NCI-H187 treated with DMSO at 0.1 percent for 48 hours (cell line): ENCODE measurements around the gene SHCBP1L.

Source experiments
- DNase-seq: peaks from one replicate; lab custom pipeline; 2025; lab: John Stamatoyannopoulos, UW

The SHCBP1L gene

DNA sequence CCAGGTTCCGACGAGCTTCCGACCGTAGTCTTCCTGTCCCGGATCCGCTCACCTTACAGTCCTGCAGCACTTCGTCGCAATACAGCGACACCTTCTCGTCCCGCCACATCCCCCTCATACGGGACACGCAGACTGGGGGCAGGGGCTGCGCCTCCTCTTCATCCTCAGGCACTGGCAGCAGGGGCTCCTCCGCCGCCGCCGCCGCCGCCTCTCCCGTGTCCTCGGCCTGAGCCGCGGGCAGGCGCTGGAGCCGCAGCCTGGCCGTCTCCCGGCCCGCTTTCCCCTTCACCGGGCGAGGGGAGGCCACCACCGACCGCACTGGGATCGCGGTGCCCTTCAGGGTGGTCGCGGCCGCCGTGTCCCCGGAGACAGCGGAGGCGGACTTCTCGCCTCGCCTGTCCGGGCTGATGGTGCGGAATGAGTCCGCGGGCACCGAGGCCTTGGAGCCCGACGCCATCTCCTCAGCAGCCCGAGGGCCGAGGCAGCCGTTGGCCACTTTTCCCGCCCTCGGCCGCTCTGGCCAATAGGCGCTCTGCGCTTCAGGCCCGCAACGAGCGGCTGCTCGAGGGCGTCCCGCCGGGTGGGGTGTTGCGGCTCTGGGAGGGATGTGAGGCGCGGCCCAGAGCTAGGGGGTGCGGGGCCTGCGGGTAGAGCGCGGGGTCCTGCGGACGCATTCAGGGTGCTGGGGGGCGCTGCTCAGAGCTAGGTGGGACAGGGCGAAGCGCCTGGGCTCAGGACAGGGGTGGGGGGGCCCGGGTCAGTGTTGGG lies at the start of gene SHCBP1L:
SHCBP1L (minus strand) TSS at position 490 of the 768 bp plus-strand sequence; CDS start at position 457, 33 bp downstream.
- no peak for DNase-seq

DNA sequence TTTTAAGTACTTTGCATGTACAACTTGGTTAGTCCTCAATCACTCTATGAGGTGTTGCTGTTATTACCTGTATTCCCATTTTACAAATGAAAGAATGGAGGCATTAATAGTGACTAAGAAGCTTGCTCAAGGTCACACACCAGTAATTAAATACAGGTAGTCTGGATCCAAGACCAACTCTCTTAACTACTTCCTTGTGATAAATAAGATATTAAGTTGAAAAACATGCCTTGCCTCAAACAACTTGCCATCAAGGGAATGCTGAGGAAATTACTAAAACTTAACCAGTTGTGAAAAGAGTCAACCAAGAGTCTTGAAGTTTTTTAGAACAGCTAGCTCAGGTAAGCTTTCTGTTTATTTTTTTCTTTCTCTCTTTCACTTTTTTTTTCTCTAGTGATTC lies 49.3 kb upstream of the SHCBP1L start:
- DNase-seq = no peak

- DNase-seq = no peak
Observed at GRCh38 chr1:183000167-183000962, 47.4 kb upstream of the SHCBP1L start.

GRCh38 chr1:182998482-182998881 lies 45.5 kb upstream of the SHCBP1L start:
- no peak for DNase-seq

- DNase-seq = no peak
Observed at GRCh38 chr1:182996816-182997215, 43.9 kb upstream of the SHCBP1L start.

DNA sequence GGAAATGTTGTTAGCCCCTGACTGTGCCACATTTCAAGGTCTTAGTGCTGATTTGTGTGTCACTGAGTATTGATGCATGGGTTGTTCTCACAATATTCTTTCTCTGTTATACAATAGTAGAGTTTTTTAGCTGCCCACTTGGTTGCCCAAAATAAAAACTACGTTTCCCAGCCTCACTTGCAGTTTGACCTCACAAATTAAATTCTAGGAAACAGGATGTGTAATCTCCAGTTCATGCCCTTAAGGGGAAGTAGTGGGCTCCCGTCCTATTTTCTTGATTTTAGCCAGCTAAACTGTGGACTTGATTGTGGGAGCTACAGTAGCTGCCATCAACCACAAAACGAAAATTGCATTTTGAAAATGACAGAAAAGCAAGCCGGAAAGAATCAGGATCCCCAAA lies 42.9 kb upstream of the SHCBP1L start:
- no peak for DNase-seq

DNA sequence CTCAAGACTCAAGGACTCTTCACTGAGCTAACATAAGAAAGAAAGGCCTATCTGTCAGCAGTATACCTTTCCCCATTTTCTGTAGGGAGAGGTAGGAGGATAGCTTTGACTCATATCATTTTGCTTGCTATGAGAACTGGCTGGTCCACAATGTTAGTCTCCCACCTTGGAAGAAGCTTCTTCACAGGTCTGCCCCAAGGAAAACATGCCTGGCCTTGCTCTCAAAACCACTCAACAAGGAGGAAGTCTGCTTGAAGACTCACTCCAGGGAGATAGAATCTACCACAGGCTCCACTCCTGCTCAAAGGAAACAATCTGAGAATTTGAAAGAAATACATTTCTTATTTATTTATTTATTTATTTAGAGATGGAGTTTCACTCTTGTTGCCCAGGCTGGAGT lies 40.8 kb upstream of the SHCBP1L start:
- DNase-seq = no peak

DNA sequence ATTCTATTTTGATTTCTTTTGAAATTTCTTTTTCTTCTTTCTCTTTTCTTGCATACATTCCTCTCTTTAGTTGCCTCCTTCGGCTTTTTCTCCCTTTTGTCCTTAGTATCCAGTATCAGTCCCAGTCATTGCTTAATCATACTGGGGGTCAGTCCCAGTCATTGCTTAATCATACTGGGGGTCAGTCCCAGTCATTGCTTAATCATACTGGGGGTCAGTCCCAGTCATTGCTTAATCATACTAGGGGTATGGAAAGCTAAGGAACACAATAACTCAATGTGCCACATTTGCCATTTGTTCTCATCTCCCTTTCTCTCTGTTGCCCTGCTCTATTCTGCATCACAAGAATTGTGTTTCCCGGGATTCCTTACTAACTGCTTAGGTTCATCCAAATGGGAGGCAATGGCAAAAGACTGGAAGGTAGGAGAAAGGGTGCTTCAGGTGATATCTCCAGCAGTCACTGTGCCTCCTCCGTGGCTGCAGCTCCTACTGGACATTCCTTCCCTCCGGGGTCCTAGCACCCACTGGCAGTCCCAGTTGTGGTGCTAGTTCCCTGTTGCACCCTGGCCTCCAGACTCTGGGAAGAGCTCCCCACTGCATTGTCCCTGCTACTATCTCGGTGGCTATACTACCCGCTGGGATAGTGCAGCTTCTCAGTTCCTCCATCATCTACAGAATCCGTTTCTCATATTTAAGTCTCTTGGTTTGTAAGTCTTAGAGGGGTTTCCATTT lies 37.6 kb upstream of the SHCBP1L start:
- no peak for DNase-seq

GRCh38 chr1:182985876-182986275 lies 32.9 kb upstream of the SHCBP1L start:
- DNase-seq = no peak

- DNase-seq = no peak
Observed at GRCh38 chr1:182984621-182985020, 31.7 kb upstream of the SHCBP1L start.

GRCh38 chr1:182984138-182984537 lies 31.2 kb upstream of the SHCBP1L start:
- DNase-seq = no peak

DNA sequence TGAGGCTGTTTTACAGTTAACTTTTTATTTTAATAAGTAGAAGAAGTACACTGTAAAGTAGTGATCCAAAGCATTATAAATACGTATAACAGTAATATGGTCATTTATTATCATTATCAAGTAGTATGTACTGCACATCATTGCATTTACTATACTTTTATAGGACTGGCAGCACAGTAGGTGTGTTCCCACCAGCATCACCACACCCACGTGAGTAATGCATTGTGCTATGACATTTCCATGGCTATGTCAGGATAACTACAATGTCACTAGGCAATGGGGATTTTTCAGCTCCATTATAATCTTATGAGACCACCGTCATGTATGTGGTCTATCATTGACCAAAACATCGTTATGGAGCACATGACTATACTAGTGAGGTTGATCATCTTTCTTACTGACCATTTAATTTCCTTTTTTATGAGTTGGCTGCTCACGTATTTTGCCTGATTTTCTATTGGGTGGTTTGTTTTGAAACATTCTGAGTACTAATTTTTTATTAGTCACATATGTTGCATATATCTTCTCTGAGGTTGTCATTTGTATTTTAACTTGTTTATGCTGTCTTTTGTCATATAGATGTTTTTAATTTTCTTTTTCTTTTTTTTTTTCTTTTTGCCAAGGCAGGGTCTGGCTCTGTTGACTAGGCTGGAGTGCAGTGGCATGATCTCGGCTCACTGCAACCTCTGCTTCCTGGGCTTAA lies 25.3 kb upstream of the SHCBP1L start:
- no peak for DNase-seq

DNA sequence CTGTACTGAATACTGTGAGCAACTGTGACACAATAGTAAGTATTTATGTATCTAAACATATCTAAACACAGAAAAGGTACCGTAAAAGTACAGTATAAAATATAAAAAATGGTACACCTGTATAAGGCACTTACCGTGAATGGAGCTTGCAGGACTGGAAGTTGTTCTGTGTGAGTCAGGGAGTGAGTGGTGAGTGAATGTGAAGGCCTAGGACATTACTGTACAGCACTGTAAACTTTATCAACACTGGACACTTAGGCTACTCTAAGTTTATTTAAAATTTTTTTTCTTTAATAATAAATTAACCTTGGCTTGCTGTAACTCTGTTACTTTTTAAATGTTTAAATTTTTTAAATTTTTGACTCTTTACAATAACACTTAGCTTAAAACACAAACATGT lies 24.5 kb upstream of the SHCBP1L start:
- no peak for DNase-seq

DNA sequence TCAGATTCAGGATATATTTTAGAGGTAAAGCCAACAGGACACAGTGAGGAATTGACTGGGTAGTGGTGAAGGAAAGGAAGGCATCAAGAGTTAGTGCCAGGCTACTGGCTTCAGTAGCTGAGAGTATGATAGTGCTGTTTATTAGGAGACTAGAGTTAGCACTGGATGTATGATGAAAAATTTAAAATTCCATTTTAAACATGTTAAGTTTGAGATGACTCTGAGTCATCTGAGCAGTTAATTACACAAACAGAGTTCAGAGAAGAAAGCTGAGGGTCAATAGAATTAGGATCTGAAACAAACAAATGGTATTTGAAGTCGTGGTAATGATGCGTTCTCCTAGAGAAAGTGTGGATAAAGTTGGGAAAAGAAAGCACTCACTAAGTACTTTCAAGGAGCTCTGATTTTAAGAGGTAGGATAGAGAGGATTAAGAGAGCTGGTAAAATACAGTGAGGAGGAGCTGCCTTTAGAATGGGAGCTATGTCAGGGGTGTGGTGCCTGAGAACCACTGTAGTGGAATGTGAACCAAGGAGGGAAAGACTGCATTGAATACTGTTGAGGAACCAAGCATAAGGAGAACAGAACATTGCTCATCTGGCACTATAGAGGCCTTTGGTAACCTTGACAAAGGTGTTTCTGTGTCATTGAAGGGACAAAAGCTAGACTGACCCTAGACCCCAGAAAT lies 21.7 kb upstream of the SHCBP1L start:
- DNase-seq = no peak

DNA sequence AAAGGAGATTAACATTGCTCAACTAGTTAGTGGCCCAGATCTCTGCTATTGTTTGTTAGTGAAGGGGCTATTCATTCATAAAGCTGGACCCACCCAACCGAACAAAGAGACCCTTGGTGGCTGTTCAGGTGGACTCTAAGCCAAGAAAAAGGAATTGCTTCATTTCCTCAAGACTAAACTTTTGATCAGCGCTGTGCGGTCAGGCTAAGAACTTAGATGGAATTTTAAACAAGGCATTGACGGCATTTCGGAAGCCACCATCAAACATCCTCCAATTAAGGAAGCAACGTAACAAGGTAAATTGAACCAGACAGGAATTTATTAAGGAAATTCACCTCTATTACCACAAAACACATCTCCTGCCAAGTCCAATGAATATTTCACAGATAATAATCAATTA lies 19.9 kb upstream of the SHCBP1L start:
- DNase-seq = no peak

GRCh38 chr1:182972231-182972630 lies 19.3 kb upstream of the SHCBP1L start:
- DNase-seq = no peak

- no peak for DNase-seq
Observed at GRCh38 chr1:182971219-182971618, 18.3 kb upstream of the SHCBP1L start.

GRCh38 chr1:182968836-182969734 lies 16.1 kb upstream of the SHCBP1L start:
- no peak for DNase-seq

DNA sequence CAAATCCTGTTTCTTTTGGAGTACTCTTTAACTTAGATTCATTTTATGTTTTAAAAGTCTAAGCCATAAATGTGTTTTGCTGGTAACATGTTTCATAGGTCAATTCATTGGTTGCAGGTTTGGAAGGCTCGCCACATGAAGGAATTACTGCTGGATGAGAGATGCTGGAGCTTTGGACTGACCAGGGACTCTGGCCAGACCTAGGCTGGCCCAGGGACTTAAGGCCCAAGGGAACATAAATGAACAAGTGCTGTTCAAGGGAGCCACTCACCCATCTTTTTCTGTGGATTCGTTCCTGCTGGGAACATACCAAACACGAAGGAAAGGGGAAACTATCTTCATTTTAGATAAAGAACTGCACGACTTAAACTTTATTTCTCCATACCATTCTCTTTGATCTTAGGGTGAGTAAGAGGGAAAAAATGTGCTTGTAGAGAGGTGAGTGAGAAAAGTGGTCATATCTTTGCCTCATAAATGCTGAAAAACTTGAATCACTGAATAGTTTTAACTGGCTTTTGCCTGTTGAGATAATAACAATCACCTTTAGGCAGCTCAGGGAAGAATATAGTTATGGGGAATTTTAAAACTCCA lies 15.3 kb upstream of the SHCBP1L start:
- no peak for DNase-seq

DNA sequence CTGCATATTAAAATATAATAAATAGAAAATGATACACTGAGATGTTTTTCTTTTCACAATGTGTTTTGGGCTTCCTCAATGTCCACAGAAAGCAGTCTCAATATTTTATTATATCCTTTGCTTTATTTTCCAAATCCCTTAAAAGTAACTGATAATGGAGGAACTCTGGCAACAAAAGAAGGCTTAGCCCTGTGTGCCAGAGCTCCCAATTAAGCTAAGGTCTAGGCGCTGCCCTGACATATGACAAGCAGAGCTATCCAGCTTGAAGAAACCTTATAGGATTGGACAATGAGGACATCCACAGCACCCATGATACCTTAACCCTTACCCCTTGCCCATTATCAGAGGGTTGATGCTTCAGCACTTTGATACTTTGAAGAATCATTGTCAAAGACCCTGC lies 12.9 kb upstream of the SHCBP1L start:
- no peak for DNase-seq
